HG03565 (cell line): ENCODE measurements around the gene GGTA1.

ENCODE experiments used
- ATAC-seq: cut with Tn5 transposase; IDR thresholded peaks from one replicate; pipeline ENCODE4 v1.9.1; 2021; ENCODE audit warnings: mild to moderate bottlenecking, moderate library complexity; ENCODE audit not compliant: unreplicated experiment

GGTA1 gene

GRCh38 chr9:121500165-121500478, 478 bp upstream of the GGTA1 start:
- no peak for ATAC-seq

- ATAC-seq = no peak
These were observed 542 bp downstream of the GGTA1 start for GRCh38 chr9:121499177-121499426.

DNA sequence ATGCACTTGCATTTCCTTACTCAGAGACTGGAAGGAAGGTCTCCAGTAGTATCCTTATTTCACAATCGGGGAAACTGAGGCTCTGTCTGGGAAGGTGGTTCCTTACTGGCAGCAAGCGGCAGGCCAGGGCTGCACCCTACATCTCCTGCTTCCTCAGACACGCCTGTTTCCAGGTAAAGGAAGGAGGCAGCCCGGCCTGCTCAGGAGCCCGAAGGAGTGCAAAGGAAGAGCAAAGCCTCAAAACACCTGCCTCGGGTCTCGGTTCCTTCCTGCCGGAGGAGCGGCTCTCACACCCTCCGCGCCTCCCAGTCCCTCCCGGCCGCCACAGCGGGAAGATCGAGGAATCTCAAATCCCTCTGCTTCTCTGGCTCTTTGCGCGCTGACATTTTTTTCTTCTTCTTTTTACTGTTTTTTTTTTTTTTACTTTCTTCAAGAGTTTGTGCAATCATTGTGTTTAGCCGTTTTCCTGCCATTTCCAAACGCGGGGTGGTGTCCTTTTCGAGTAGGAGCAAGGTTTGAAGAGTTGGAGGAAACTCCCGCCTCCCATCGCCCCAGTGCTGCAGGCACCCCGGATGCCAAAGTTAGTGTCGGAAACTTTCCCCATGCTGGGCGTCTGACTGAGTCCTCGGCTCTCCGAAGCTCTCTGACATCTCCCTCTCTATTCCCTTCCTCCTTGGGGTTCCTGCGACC, 1.0 kb downstream of the GGTA1 start:
- ATAC-seq = no peak

GRCh38 chr9:121498150-121498486, 1.5 kb downstream of the GGTA1 start:
- ATAC-seq = peak; percentile 62

- ATAC-seq = no peak
These were observed 3.7 kb downstream of the GGTA1 start for GRCh38 chr9:121495976-121496375.

- no peak for ATAC-seq
These were observed 5.5 kb downstream of the GGTA1 start for GRCh38 chr9:121494192-121494591.

- ATAC-seq = no peak
These were observed 8.5 kb downstream of the GGTA1 start for GRCh38 chr9:121491111-121491510.

DNA sequence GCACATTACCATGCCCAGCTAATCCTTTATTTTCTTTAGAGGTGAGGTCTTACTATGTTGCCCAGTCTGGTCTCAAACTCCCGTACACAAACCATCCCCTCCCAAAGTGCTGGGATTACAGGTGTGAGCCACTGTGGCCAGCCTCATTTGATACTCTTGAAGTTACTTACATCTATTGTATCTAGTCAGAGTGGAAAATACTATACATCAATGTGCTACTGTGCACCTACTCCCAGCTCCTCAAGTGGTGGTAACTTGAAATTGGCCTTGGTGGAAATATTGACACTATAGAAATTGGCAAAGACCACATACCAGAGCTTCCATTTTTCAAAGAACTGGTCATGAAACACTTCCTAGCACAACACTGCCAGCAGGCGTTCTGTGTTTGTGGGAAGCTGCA, 10.3 kb downstream of the GGTA1 start:
- ATAC-seq = no peak

GRCh38 chr9:121486043-121486442, 13.6 kb downstream of the GGTA1 start:
- no peak for ATAC-seq

DNA sequence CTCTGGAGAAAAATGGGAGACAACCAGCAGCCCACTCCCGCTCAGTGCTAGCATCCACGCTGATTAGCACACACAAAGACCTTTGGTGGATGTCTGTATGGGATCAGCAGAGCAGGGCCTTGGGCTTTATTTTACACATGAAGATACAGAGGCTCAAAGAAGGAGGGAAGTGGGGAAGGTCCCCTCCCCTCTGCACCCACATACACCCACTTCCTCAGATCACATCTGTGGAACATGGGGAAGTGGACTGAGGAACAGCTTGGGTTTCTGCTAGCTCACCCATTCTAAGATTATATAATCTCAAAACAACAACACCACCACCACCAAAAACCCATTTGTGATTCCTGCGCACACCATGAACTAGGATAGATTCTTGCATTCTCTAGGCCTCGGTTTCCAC, 14.0 kb downstream of the GGTA1 start:
- ATAC-seq = no peak

DNA sequence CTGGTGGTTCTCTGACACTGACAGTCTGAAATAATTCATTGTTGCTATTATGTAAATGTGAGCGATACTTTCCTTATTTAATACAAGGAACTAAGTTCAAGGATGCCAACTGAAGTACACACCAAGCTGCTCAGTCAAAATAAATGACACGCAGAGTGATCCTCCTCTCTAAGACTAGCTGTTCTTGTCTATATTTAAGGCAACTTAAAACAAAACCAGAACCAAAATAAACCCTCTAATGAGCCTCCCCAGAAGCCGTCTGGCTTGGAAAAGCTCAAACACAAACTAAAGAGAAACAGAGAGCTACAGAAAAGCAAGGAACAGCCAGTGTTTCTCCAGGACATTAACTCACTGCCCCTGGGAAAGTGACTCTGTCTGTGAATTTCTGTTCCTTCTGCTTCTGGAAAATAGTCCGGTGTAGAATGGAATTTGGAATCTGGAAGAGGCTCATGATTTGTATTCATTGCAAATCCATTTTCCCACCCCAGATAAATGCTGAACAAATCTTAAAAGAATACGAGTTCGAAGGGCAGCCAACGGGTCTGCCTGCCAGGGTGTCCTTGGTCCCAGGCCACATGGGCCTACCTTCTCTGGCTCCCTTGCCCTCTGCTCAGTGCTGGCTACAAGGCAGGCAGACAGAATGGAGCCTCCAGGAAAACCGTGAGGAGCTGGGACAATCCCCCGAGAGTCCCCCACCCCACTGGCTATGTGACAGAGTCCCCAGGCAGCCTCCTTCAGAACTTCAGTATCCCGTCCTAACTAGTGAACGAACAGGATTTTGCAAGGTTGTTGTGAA, 14.8 kb downstream of the GGTA1 start:
- ATAC-seq = no peak

- ATAC-seq = no peak
These were observed 16.1 kb downstream of the GGTA1 start for GRCh38 chr9:121483473-121484031.

DNA sequence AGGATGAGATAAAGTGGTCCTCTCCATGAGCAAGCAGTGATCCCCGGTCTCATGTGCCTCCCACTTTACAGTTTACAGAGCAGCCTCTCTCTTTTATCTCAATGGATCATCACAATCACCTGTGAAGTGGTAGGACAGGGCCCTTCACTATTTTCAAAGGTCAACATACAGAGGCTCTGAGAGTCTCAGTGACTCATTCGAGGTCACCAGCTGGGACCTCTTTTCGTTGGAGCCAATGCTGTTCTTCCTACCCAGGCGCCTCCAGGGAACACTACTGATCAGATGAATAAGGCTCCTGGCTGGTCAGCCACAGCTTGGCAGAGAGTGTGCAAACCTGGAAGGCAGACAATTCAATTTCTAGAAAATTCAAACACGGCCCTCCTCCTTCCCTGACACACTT, 16.6 kb downstream of the GGTA1 start:
- no peak for ATAC-seq

DNA sequence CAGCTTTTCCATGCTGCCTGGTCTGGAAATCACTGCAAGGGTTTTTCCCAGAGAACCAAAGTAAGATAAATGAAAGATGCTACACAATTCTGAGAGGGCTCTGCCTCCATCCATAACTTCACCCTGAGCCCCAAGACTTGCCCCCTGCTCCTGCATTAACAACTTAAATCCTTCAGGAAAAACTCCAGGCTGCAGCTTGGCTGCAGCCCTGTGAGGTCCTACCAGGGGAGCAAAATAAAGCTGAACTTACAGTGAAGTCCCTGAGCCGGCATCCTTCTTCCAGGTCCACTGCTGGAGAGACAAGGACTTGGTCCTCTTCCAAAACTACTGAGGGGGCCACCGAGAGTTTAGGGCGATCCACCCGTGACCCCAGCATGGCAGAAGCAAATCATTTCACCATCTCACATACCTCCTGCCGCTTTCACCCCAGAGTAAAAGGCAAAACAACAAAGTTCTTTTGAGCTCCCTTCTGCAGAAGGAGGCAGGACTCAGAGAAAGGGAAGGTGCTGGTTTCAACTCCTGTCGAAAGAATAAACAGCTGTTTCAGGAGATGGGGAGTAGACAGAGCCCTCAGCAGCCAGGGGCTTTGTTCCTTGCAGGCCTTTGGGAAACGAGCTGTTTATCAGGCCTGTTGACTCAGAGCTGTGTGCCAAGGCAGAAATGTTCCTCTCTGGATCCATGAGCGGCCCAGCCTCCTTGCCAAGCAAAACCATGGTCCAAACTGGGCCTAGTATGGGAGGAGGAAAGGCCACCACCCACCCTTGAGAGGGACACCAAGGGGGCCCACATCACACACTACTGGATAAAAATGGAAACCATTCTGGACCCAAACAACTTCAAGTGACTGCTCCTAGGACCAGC, 20.6 kb downstream of the GGTA1 start:
- no peak for ATAC-seq

DNA sequence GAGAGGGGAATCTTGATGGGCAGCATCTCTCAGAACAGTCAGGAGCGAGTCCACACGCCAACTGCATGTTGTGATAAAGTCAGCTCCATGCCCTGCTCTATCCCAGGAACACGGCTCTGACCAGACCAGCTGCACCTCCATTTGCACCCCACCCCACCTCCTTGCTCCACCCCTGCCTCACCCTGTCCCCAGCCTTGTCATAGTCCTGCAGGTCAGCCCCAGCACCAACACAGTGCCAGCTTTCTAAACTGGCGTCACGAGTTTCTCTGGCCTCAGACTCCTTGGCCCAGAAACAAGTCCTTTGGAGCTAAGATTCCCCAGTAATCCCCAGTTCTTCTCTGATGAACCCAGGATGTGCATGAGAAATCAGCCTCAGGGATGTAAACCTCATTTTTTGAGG, 23.5 kb downstream of the GGTA1 start:
- ATAC-seq = no peak

- ATAC-seq = no peak
These were observed 25.3 kb downstream of the GGTA1 start for GRCh38 chr9:121474231-121474947.

- no peak for ATAC-seq
These were observed 26.4 kb downstream of the GGTA1 start for GRCh38 chr9:121473229-121473628.

DNA sequence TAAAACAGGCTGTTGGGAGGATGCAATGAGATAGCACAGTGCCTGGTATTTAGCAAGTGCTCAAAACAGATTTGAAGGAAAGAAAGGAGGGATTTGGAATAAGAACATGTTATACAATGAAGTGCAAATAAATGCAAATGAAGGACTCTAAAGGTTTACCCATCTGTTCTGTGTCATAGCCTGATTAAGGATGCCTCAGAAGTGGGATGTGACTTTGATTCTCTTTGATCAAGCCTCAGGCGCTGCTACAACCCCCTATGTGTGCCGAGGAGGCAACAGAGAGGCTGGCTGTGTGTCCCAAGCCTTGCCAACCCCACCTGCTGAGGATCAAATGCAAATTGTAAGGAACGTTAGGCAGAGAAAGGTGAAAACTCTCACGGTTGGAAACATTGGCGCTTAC, 27.2 kb downstream of the GGTA1 start:
- ATAC-seq = no peak

DNA sequence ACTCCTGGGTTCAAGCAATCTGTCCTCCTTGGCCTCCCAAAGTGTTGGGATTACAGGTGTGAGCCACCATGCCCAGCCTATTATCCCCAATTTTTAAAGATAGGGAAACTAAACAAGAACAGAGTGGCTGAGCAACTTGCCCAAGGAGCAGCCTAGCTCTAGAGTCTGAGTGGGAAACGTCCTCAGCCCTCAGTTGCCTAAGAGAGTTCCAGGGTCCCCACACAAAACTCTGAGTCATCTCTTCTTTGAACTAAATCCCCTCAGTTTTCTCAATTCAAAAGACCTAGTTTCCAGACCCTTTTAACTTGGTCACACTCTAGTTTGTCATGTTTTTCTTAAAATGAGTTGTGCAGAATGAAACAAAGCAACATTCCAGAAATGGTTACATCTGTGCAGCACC, 33.5 kb downstream of the GGTA1 start:
- no peak for ATAC-seq

- ATAC-seq = no peak
These were observed 34.7 kb downstream of the GGTA1 start for GRCh38 chr9:121464968-121465367.
